ENCODE measurements around the gene MSRB2. TPM values are rescaled to one million over a fixed set of nuclear protein-coding genes. Genes with fewer than 3 reads are reported as not detected.

Gene MSRB2
- total and polyA plus RNA-seq, 2 of the 8 experiments (the other 6 are each of a cell fraction or from before 2014, with no cell fraction given): 11.0 to 13.9 TPM

- TF ChIP-seq RFX5 (IDR thresholded peaks at IDR 0.05; ENCODE audit: borderline replicate concordance, low read depth, low read length) (no peak), USF2 (IDR thresholded peaks at IDR 0.05; ENCODE audit: low read length) (no peak)
These were observed 4.4 kb downstream of the MSRB2 start (continued) for GRCh38 chr10:23099816-23100215.
